Frontal cortex (tissue), 4 donors: ENCODE data around the gene FCN3. TPM values are rescaled to one million over a fixed set of nuclear protein-coding genes. Genes with fewer than 3 reads are reported as not detected.
A peak's percentile ranks its signal among the peaks of the same experiment; 100 is the strongest.

ENCODE experiments used
- DNase-seq, 2 donors: peaks; one replicate each; pipeline ENCODE4 v3.0.0; 2012; ENCODE audit warnings: low spot score in 2 of 2
- FAIRE-seq: peaks from 2 replicates; lab custom pipeline; 2012; peaks lifted over from hg19 to GRCh38; lab: Jason Lieb, UNC
- total RNA-seq: library from RNA; depleted of rRNA; stranded (reverse); fragments of >200 nt; gene quantifications from one replicate; pipeline ENCODE4 v1.2.3, GENCODE V29; 2014
- donor health status: control.
- donor health status: control.
- donor health status: control.

FCN3 gene
- total RNA-seq, 1 donor from 2014 or later: not detected

- DNase-seq (no peak), FAIRE-seq (no peak)
Observed at GRCh38 chr1:27381969-27382762, 7.5 kb upstream of the FCN3 start.

DNA sequence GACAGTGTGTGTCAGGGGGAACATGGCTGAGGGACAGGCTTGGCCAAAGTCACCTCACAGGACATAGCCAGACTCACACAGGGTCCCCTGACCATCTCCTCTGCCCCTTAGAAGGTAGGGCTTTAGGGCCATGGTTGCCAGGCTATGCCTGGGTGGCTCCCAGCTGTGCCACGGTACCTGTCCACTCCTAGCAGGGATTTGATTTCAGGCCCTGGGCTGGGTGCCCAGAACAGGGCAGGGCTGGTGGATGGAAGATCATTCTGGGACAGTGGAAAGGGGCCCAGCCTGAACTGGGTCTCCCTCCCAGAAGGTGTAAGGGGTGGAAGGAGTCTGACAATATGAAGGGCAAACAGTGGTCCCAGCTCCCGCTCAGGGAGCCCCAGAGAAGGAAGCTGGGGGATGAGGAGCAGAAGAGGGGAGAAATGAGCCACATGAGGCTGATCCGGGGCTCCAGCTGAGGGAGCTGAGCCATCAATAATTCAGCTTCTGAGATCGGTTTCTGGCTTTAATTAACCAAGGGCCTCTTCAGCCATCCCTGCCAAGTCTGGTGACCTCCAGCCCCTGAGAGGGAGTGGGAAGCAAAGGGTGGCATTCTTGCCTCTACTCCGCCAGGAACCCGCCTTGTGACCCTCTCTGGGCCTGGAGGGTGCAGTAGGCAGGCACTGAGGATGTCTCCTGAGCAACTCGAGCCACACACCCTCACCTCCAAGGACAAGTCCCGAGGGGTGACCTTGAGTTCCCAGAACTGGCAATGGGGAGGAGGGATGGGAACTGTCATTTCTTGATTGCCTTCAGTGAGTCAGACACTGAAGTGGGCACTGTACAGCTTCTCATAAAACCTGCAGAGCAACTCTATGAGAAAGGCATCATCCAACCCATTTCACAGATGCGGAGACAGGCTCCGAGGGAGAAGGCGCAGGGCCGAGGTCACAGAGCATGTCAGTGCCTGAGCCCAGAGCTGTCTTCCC lies 6.4 kb upstream of the FCN3 start:
- no peak for FAIRE-seq
- no peak for DNase-seq

GRCh38 chr1:27380224-27380623 lies 5.6 kb upstream of the FCN3 start:
- FAIRE-seq: no peak
- no peak for DNase-seq

DNA sequence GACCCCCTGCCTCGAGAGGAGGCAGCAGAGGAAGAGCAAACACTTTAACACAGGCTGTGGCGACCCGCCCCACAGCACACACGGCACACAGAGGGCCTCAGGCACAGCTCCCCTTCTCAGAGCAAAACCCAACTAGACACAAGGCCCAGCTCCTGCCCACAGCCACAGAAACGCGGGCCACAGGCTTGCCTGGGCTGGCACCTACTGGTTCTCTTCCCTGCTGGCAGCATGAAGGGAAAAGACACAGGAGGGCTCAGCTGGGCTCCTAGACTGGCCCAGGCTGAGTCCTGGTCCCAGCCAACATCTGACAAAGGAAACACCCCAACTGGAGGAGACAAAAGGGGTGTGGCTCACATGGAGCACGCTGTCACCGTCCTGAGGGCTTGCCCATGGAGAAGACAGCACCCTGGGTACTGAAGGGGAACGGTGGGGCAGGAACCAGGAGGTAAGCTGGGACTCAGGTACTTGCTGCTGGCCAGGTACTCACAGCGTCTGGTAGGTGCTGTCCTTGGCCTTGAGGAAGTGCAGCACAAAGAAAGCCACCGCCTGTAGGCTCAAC lies 5.0 kb upstream of the FCN3 start:
- no peak for FAIRE-seq

GRCh38 chr1:27377760-27378495 lies 3.3 kb upstream of the FCN3 start:
- FAIRE-seq: no peak
- DNase-seq: no peak

More for the DNA sequence above, 5.0 kb upstream of the FCN3 start:
- no peak for DNase-seq

- DNase-seq: no peak
- FAIRE-seq: no peak
Observed at GRCh38 chr1:27372808-27373690, 1.6 kb downstream of the FCN3 start.

DNA sequence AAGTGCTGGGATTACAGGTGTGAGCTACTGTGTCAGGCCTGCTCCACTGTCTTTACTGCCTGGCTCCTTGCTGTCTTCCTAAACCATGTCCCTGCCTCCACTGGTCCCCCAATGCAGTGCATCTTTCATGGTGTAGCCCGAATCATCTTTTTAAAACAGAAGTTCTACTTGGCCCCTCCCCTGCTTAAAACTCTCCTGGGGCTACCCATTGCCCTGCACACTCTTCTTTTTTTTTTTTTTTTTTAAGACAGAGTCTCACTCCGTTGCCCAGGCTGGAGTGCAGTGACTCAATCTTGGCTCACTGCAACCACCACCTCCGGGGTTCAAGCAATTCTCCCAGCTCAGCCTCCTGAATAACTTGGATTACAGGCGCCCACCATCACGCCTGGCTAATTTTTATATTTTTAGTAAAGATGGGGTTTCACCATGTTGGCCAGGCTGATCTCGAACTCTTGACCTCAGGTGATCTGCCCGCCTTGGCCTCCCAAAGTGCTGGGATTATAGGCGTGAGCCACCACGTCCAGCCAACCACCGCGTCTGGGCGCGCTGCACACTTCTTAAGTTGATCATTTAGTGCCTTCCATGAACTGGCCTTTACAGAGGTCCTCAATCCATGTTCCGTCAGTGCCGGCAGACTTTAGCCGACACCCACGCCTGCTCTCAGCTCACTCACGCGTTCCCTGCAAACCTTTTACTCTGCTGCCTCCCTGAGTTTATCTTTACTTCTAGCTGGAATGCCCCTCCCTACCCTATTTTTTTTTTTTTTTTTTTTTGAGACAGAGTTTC lies 2.4 kb downstream of the FCN3 start:
- FAIRE-seq (no peak), DNase-seq (no peak)

GRCh38 chr1:27368869-27369582 lies 5.6 kb downstream of the FCN3 start:
- DNase-seq (no peak), FAIRE-seq (no peak)

DNA sequence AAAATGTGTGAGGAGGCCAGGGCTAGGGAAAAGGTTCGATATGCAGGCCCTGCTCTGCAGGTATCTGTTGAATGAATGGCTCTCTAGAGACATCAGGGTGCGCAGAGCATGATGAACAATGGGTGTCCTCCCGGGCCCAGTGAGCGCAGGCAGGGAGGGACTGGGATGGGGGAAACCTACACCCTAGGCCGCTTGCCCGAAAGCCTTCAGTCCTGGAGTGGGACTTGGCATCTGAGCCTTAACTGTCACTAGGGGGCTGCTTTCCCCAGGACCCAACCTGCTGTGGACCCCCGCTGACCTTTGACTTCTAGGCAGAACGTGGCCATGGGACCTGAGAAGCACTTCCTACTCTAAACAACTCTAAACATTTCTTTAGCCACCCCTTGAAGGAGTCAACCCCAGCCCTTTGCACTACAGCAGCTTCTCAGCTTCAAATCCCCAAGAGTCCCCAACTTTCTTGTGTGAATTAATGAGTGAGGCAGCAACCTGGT lies 7.4 kb downstream of the FCN3 start:
- DNase-seq (no peak), FAIRE-seq (no peak)

DNA sequence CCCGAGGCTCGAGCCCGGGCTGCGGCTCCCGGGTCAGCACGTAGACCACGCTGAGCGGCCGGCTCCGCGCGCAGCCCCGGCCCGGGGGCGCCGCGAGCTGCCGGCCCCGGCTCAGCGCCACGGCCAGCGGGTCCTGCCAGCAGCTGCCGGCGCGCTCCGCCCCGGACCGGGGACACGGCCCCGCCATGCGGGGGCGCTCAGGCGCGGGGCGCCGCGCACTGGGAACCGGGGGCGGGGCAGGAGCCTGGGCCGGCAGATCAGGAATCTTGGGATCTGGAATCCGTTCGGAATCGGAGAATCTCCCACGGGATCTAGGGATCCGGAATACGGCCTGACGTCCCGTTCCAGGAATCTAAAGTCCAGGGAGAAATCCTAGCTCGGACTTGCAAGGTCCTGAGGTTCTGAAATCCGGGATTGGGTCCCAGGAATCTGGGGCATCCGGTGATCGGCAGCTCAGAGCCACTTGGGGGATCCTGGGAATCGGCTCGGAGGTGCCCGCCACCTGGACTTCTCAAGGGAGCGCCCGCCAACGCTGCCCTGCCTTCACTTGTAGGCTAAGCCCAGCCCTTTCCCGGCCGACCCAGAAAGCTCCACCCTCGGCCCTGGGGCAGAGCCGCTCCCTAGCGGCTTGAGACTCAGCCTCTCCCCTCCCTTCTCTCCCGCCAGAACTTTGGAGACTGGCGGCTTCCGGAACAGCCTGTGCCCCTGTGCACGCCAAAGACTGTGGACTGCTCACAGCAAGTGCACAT lies 8.0 kb downstream of the FCN3 start, which contains the start of gene MAP3K6:
Gene MAP3K6, minus strand, starts transcription at position 551 of the 749 bp plus-strand sequence. Its CDS starts 364 bp downstream, at position 187.
- peak; percentile 73 to 84 for DNase-seq
- FAIRE-seq: no peak

- DNase-seq (peak; percentile 64 to 76), FAIRE-seq (no peak)
Observed at GRCh38 chr1:27366113-27366410, 8.6 kb downstream of the FCN3 start.

DNA sequence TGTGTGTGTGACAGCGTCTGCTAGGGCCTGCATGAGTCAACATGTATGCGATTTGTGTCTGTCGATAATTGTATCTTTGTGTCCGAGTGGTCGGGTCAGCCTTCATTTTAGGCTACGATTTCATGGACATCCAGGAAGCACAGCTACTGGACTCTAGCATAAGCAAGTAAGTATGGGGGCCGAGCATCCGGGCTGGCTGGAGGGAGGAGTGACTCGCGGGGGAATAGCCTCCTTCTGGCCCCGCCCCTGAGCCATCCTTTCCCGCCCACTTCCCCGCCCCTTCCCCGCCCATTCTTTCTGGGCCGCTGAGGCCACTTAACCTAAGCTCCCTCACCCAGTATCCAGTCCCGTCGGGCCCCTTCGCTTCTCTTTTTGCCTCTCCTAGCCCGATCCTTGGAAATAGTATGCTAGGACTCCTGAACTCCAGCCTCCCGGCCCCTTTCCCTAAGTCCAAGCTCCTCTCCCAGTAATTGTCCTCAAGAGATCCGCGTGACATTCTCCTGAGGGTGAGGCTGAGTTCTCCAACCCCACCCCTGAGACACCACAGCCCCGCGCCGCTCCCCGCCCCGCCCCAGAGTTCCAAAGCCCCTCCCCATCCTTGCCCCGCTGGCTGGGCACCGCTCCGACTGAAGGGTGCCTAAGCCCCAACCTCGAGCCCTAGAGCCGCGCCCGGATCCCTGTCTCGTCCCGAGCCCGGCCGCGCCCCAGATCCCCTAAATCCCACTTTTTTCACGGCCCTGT lies 9.1 kb downstream of the FCN3 start:
- peak; percentile 90 to 96 for DNase-seq
- no peak for FAIRE-seq

GRCh38 chr1:27364696-27365371 lies 9.8 kb downstream of the FCN3 start:
- FAIRE-seq (no peak), DNase-seq (no peak)

GRCh38 chr1:27363766-27364695 lies 10.6 kb downstream of the FCN3 start:
- DNase-seq (no peak), FAIRE-seq (no peak)
